Activated effector memory CD4-positive, alpha-beta T cell treated with Interleukin-2 at 50 U/mL for 16 hours (primary cell): Measurements from ENCODE around the gene KLC1.

Source experiments
- DNase-seq: peaks from one replicate; pipeline ENCODE4 v3.0.0-alpha.2; 2020

The KLC1 gene

GRCh38 chr14:103725001-103725682 is 96.1 kb downstream of the KLC1 start:
- no peak for DNase-seq

GRCh38 chr14:103725739-103726395 is 96.9 kb downstream of the KLC1 start:
- no peak for DNase-seq

GRCh38 chr14:103726474-103726873 is 97.5 kb downstream of the KLC1 start:
- no peak for DNase-seq

- DNase-seq = no peak
Measured at GRCh38 chr14:103727313-103727980, 98.4 kb downstream of the KLC1 start.

GRCh38 chr14:103728141-103728540 is 99.1 kb downstream of the KLC1 start:
- no peak for DNase-seq

- DNase-seq = no peak
Measured at GRCh38 chr14:103728721-103729120, 99.7 kb downstream of the KLC1 start.

- no peak for DNase-seq
Measured at GRCh38 chr14:103729496-103730448, 100.8 kb downstream of the KLC1 start.

- DNase-seq = no peak
Measured at GRCh38 chr14:103730490-103731035, 101.6 kb downstream of the KLC1 start.

GRCh38 chr14:103731481-103731880 is 102.5 kb downstream of the KLC1 start:
- DNase-seq = no peak

GRCh38 chr14:103731916-103732867 is 103.2 kb downstream of the KLC1 start:
- no peak for DNase-seq

GRCh38 chr14:103732868-103733620 is 104.0 kb downstream of the KLC1 start:
- no peak for DNase-seq

- DNase-seq = no peak
Measured at GRCh38 chr14:103733651-103734050, 104.6 kb downstream of the KLC1 start.

GRCh38 chr14:103734081-103734888 is 105.3 kb downstream of the KLC1 start:
- DNase-seq = no peak

- no peak for DNase-seq
Measured at GRCh38 chr14:103735022-103735421, 106.0 kb downstream of the KLC1 start.

GRCh38 chr14:103735439-103735814 is 106.4 kb downstream of the KLC1 start:
- no peak for DNase-seq

GRCh38 chr14:103735815-103736545 is 107.0 kb downstream of the KLC1 start:
- DNase-seq = no peak

- DNase-seq = no peak
Measured at GRCh38 chr14:103736546-103737431, 107.8 kb downstream of the KLC1 start.

GRCh38 chr14:103737432-103738045 is 108.5 kb downstream of the KLC1 start:
- DNase-seq = no peak
